Lung (tissue), 12 donors: Measurements from ENCODE around the gene NAT14. TPM values are rescaled to one million over a fixed set of nuclear protein-coding genes. Genes with fewer than 3 reads are reported as not detected.

Experiments used
- ATAC-seq: fragments of 200-7000 bp; cut with Tn5 transposase; one replicate; pipeline ENCODE4 v1.9.1; 2020; ENCODE audit warnings: moderate number of reproducible peaks; ENCODE audit not compliant: insufficient read depth, low FRiP score
- DNase-seq, 3 donors: peaks; one replicate each; pipeline ENCODE4 v3.0.0-alpha.2; 2013 to 2017
- H3K27ac ChIP-seq, 2 donors: one replicate each; pipeline ENCODE4 v1.5.1; 2013; ENCODE audit warnings: mild to moderate bottlenecking in 2 of 2, moderate library complexity in 2 of 2, control low read depth in 1 of 2, inconsistent platforms in 1 of 2, low read depth in 1 of 2, low read length in 1 of 2
- H3K27me3 ChIP-seq, 3 donors: one replicate each; pipeline ENCODE4 v1.5.1; 2013; ENCODE audit warnings: low read length in 2 of 3; ENCODE audit not compliant: control insufficient read depth in 3 of 3, insufficient read depth in 3 of 3
- H3K36me3 ChIP-seq, 4 donors: one replicate each; pipeline ENCODE4 v1.5.1; 2013; ENCODE audit warnings: low read length in 4 of 4, mild to moderate bottlenecking in 1 of 4, moderate library complexity in 1 of 4; ENCODE audit not compliant: control insufficient read depth in 4 of 4, insufficient read depth in 4 of 4
- H3K4me1 ChIP-seq, 5 donors: one replicate each; pipeline ENCODE4 v1.5.1; 2013; ENCODE audit warnings: low read length in 5 of 5, mild to moderate bottlenecking in 2 of 5, moderate library complexity in 1 of 5; ENCODE audit not compliant: control insufficient read depth in 5 of 5, insufficient read depth in 5 of 5
- H3K4me3 ChIP-seq: one replicate; pipeline ENCODE4 v1.5.1; 2013; ENCODE audit warnings: mild to moderate bottlenecking, control low read depth, moderate library complexity
- H3K9ac ChIP-seq, 2 donors: one replicate each; pipeline ENCODE4 v1.5.1; 2013; ENCODE audit warnings: low read length in 2 of 2, control low read depth in 1 of 2; ENCODE audit not compliant: insufficient read depth in 1 of 2
- H3K9me3 ChIP-seq, 4 donors: one replicate each; pipeline ENCODE4 v1.5.1; 2013; ENCODE audit warnings: low read length in 3 of 4, mild to moderate bottlenecking in 1 of 4, moderate library complexity in 1 of 4; ENCODE audit not compliant: control insufficient read depth in 4 of 4, insufficient read depth in 3 of 4
- WGBS, 2 donors: extraction: QIAGEN DNeasy Blood & Tissue Kit; methylation state at CpG; one replicate each; pipeline ENCODE4 v1.1.7; 2013; 5-methylcytosine and 5-hydroxymethylcytosine counted together
- polyA plus RNA-seq, 2 donors: library from polyadenylated mRNA; stranded (reverse); fragments of 200-250 nt; gene quantifications; one replicate each; pipeline ENCODE4 v1.2.1, GENCODE V29; 2013
- total RNA-seq, 2 donors: library from RNA; depleted of rRNA in 1 of 2; stranded (reverse); fragments of >200 nt in 1 of 2; gene quantifications; one replicate each; pipeline ENCODE4 v1.2.1, GENCODE V29; 2014 to 2021
- TF ChIP-seq, protein P1 (sequence below): IDR thresholded peaks from 2 replicates; pipeline ENCODE4 v1.5.1; 2012; ENCODE audit warnings: mild to moderate bottlenecking; ENCODE audit errors: control extremely low read depth, extremely low read depth
- donor health status: control.
- donor health status: control.
- donor health status: Bipolar disorder and iron deficiency.
- donor health status: healthy.
- donor health status: DM: yes; HTN: yes; CAD: no.

Gene NAT14
- total and polyA plus RNA-seq, 4 donors: 17.7 to 46.2 (median 33.2) TPM

DNA sequence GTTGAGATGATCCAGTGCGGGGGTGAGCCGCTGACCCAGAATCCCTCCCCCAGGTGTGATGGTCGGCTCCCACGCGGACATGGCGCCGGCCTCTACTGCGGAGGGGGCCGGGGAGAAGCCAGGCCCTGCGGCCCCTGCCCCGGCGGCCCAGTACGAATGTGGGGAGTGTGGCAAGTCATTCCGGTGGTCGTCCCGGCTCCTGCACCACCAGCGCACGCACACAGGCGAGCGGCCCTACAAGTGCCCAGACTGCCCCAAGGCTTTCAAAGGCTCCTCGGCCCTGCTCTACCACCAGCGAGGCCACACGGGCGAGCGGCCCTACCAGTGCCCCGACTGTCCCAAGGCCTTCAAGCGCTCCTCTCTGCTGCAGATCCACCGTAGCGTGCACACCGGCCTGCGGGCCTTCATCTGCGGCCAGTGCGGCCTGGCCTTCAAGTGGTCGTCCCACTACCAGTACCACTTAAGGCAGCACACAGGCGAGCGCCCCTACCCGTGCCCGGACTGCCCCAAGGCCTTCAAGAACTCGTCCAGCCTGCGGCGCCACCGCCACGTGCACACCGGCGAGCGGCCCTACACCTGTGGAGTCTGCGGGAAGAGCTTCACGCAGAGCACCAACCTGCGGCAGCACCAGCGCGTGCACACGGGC lies 3.7 kb upstream of the NAT14 start:
- TF ChIP-seq, protein P1, sequence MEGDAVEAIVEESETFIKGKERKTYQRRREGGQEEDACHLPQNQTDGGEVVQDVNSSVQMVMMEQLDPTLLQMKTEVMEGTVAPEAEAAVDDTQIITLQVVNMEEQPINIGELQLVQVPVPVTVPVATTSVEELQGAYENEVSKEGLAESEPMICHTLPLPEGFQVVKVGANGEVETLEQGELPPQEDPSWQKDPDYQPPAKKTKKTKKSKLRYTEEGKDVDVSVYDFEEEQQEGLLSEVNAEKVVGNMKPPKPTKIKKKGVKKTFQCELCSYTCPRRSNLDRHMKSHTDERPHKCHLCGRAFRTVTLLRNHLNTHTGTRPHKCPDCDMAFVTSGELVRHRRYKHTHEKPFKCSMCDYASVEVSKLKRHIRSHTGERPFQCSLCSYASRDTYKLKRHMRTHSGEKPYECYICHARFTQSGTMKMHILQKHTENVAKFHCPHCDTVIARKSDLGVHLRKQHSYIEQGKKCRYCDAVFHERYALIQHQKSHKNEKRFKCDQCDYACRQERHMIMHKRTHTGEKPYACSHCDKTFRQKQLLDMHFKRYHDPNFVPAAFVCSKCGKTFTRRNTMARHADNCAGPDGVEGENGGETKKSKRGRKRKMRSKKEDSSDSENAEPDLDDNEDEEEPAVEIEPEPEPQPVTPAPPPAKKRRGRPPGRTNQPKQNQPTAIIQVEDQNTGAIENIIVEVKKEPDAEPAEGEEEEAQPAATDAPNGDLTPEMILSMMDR: no peak
- H3K4me1 ChIP-seq: peaks cover 4 to 24% (median 10%) of the 10 kb centered on the region in 5 donors
- no peaks in the 10 kb centered on the region for H3K9me3 ChIP-seq
- no peak overlapping the region for H3K4me3 ChIP-seq
- ATAC-seq (no peak), DNase-seq (no peak)
- 96 to 97% methylated on average over 52 of the region's 52 CpGs for WGBS, 2 donors
- no peaks in the 10 kb centered on the region for H3K27me3 ChIP-seq
- H3K9ac ChIP-seq: no peak overlapping the region
- peaks cover 0 to 26% (median 1%) of the 10 kb centered on the region in 4 donors for H3K36me3 ChIP-seq
- no peak overlapping the region for H3K27ac ChIP-seq

DNA sequence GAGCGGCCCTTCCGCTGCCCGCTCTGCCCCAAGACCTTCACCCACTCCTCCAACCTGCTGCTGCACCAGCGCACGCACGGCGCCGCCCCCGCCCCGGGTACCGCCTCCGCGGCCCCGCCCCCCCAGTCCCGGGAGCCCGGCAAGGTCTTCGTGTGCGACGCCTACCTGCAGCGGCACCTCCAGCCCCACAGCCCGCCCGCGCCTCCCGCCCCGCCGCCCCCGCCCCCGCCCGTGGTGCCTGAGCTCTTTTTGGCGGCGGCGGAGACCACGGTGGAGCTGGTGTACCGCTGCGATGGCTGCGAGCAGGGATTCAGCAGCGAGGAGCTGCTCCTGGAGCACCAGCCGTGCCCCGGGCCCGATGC lies 3.2 kb upstream of the NAT14 start:
- ATAC-seq (no peak), DNase-seq (no peak)
- Histone ChIP-seq H3K4me1 (peaks cover 4 to 29% (median 10%) of the 10 kb centered on the region in 5 donors), H3K9me3 (no peaks in the 10 kb centered on the region), H3K4me3 (no peak overlapping the region), H3K36me3 (peaks cover 0 to 26% (median 1%) of the 10 kb centered on the region in 4 donors), H3K9ac (no peak overlapping the region), H3K27me3 (no peaks in the 10 kb centered on the region), H3K27ac (no peak overlapping the region)
- TF ChIP-seq, protein P1: no peak
- WGBS, 2 donors: 88 to 91% methylated on average over 21 to 40 of the region's 40 CpGs

DNA sequence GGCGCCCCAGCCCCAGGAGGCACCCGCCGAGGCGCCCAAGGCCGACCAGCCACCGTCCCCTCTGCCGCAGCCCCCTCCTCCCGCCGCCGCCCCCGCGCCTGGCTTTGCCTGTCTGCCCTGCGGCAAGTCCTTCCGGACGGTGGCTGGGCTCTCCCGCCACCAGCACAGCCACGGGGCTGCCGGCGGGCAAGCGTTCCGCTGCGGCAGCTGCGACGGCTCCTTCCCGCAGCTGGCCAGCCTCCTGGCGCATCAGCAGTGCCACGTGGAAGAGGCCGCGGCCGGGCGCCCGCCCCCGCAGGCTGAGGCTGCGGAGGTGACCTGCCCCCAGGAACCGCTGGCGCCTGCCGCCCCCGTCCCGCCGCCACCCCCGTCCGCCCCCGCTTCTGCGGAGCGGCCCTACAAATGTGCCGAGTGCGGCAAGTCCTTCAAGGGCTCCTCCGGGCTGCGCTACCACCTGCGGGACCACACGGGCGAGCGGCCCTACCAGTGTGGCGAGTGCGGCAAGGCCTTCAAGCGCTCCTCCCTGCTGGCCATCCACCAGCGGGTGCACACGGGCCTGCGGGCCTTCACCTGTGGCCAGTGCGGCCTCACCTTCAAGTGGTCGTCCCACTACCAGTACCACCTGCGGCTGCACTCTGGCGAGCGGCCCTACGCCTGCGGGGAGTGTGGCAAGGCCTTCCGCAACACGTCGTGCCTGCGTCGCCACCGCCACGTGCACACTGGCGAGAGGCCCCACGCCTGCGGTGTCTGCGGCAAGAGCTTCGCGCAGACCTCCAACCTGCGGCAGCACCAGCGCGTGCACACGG lies 2.6 kb upstream of the NAT14 start:
- H3K27me3 ChIP-seq: no peaks in the 10 kb centered on the region
- WGBS, 2 donors: 96% methylated on average over 76 to 83 of the region's 83 CpGs

More for the DNA sequence above, 2.6 kb upstream of the NAT14 start:
- no peak overlapping the region for H3K4me3 ChIP-seq
- no peak overlapping the region for H3K9ac ChIP-seq
- ATAC-seq (no peak), DNase-seq (no peak)
- TF ChIP-seq, protein P1: no peak
- peaks cover 0 to 26% (median 1%) of the 10 kb centered on the region in 4 donors for H3K36me3 ChIP-seq
- peaks cover 4 to 33% (median 10%) of the 10 kb centered on the region in 5 donors for H3K4me1 ChIP-seq
- H3K9me3 ChIP-seq: no peaks in the 10 kb centered on the region
- H3K27ac ChIP-seq: no peak overlapping the region
